ENCODE data around the gene NKTR.

The NKTR gene

GRCh38 chr3:42661593-42662022 is 61.1 kb downstream of the NKTR start:
- DNase-seq = no peak
- H3K4me1 Mint-ChIP-seq = no peaks in the 10 kb centered on the region
- H3K9me3 Mint-ChIP-seq = no peaks in the 10 kb centered on the region
- H3K27ac Mint-ChIP-seq = no peak overlapping the region
- H3K27me3 Mint-ChIP-seq = no peaks in the 10 kb centered on the region
- ATAC-seq = no peak
- H3K4me3 Mint-ChIP-seq = no peak overlapping the region

DNA sequence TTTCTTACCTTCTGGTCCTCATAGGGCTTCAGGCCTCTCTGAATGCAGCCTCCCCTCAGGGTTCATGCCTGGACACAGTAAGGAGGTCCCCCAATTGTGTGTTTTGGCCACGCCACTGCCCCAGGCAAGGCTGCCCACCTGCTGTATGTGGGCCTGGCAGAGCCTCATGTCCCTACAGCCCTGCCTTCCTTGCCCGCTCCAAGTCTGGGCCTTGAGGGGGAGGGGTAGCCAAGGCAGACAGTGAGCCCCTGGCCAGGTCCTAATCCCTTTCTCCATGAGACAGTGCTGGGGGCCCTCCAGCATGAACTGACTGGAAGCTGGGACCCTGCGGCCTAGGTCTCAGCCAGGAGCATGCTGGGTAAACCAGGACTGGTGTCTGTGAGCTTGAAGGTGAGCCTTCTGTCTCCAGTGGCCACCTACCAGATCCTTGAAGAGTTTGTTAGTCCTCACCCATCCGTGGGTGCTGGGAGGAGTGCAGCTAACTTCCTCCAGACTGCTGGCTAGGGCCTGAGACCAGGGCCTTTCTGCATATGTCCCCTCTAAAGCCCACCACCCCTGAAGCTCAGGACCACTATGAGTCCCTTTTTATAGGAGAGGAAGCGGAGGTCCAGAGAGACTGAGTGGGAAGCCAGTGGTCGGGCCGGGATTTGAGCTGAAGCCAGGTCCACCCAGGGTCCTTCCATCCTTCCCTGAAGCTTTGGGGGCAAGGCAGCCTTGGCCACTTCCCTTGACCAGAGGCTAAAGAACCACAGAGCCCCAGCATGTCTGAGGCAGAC is 61.7 kb downstream of the NKTR start:
- Mint-ChIP-seq H3K4me1 (no peaks in the 10 kb centered on the region), H3K4me3 (no peak overlapping the region), H3K9me3 (no peaks in the 10 kb centered on the region), H3K27ac (no peak overlapping the region), H3K27me3 (no peaks in the 10 kb centered on the region)
- DNase-seq (no peak), ATAC-seq (no peak)

DNA sequence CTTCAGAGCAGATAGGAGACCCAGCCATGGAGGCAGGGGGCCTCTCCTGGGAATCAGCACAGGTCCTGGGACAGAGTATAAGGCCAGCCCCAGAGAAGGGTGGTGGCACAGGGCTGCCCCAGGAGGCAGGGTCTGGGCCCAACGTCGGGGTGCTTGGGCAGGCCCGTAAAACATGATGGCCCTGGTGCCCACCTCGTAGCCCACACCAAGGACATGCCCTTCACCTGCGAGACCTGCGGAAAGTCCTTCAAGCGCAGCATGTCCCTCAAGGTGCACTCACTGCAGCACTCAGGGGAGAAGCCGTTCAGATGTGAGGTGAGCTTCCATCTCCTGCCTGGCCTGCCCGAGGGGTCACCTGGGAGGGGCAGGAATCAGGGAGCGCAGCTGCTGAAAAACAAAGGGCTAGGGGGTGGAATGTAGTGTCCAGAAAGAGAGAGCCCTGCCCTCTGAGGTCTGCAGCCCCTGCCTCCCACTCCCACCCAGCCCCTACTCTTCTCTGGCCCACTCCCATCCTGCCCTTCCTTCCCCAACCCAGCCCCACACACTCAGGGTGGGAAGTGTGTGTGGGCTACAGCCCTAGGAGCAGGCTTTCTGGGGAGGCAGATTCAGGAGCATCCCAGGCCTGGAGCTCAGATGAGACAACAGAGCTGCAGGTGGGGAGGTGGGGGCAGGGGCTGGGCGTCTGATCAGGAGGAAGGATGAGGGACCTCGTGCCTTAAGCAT is 62.5 kb downstream of the NKTR start:
- H3K4me3 Mint-ChIP-seq = no peak overlapping the region
- ATAC-seq = no peak

DNA sequence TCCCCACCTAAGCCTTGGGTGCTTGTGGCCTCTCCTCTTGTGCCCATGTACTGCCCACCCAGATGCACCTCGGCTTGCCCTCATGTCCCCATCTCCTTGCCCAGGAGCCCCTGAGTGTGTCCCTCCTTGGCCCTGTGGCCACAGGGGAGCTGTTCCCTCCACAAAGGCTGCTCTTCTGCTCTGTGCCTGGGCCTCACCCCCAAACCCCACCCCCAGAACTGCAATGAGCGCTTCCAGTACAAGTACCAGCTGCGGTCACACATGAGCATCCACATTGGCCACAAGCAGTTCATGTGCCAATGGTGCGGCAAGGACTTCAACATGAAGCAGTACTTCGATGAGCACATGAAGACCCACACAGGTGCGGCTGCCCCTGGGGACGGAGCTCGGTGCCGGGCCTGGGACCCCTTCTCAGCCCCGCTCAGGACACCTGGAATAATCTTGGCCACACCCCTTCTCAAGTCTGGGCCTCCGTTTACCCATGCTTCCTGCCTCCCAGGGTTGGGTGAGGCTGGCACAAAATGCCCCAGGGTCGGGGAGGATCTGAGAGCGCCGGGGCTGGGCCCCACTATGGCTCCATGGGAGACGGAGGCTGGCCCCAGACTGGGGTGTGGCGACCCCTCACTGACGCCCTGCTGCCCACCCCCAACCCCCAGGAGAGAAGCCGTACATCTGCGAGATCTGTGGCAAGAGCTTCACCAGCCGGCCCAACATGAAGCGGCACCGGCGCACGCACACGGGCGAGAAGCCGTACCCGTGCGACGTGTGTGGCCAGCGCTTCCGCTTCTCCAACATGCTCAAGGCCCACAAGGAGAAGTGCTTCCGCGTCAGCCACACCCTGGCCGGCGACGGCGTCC is 63.3 kb downstream of the NKTR start:
- no peak for DNase-seq
- Mint-ChIP-seq H3K27ac (peak overlapping the region in 1 of 2 donors; percentile 6), H3K9me3 (peaks cover 0 to 11% of the 10 kb centered on the region in 2 donors), H3K4me1 (no peaks in the 10 kb centered on the region), H3K4me3 (no peak overlapping the region), H3K27me3 (no peaks in the 10 kb centered on the region)
- ATAC-seq = no peak

More for the DNA sequence above, 62.5 kb downstream of the NKTR start:
- H3K9me3 Mint-ChIP-seq = peaks cover 0 to 6% of the 10 kb centered on the region in 2 donors
- no peaks in the 10 kb centered on the region for H3K27me3 Mint-ChIP-seq
- no peaks in the 10 kb centered on the region for H3K4me1 Mint-ChIP-seq
- H3K27ac Mint-ChIP-seq = no peak overlapping the region
- DNase-seq = no peak

GRCh38 chr3:42664438-42664803 is 63.9 kb downstream of the NKTR start:
- Mint-ChIP-seq H3K4me1 (no peaks in the 10 kb centered on the region), H3K4me3 (no peak overlapping the region), H3K9me3 (peaks cover 0 to 15% of the 10 kb centered on the region in 2 donors), H3K27ac (no peak overlapping the region), H3K27me3 (no peaks in the 10 kb centered on the region)
- DNase-seq (no peak), ATAC-seq (peak; percentile 34)

DNA sequence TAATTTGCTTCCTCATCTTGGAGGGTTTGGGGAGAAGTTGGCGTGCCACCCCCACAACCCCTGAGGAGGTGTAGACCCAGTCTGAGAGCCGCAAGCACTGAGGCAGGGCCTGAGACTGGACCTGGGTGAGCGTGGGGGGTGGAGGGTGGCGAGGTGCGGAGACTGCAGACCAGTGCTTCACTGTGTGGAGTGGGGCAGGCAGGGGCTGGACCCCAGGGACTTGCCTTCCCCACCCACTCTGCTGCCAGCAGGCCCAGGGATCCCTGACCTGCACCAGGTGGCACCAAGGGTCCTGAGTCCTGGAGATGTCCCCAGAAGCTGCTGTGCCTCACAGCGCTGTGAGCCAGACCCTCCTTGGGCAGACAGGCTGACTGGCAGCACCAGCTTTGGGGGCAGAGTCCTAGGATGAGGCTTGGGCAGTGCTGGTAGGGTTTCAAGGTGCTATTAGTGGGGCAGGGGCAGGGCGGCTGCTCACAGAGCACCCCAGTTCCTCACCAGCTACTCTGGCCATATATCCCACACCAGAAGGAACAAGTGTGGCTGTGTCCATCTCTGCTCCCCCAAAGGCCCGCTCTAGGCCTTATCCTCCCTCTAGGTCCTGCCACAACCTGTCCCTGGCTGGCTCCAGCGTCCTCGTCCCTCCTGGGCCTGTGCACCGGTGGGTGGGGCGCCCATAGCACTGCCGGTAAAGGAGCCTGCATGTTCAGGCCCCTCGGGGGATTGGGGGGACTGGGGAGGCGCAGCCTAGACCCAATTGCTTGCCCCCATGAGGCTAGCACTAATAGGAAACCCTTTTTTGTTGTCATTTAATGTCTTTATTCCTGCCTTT is 64.8 kb downstream of the NKTR start:
- H3K4me1 Mint-ChIP-seq = no peaks in the 10 kb centered on the region
- ATAC-seq = peak; percentile 19
- peaks cover 0 to 15% of the 10 kb centered on the region in 2 donors for H3K9me3 Mint-ChIP-seq
- no peak overlapping the region for H3K4me3 Mint-ChIP-seq
- peak in 1 of 2 donors; percentile 7 for DNase-seq
- H3K27me3 Mint-ChIP-seq = no peaks in the 10 kb centered on the region
- H3K27ac Mint-ChIP-seq = peak overlapping the region in 1 of 2 donors; percentile 92

GRCh38 chr3:42666022-42666421 is 65.5 kb downstream of the NKTR start:
- DNase-seq (peak in 1 of 2 donors; percentile 4), ATAC-seq (no peak)
- H3K4me3 Mint-ChIP-seq = no peak overlapping the region
- peaks cover 0 to 15% of the 10 kb centered on the region in 2 donors for H3K9me3 Mint-ChIP-seq
- H3K27ac Mint-ChIP-seq = peak overlapping the region in 1 of 2 donors; percentile 75
- no peaks in the 10 kb centered on the region for H3K4me1 Mint-ChIP-seq
- H3K27me3 Mint-ChIP-seq = no peaks in the 10 kb centered on the region

DNA sequence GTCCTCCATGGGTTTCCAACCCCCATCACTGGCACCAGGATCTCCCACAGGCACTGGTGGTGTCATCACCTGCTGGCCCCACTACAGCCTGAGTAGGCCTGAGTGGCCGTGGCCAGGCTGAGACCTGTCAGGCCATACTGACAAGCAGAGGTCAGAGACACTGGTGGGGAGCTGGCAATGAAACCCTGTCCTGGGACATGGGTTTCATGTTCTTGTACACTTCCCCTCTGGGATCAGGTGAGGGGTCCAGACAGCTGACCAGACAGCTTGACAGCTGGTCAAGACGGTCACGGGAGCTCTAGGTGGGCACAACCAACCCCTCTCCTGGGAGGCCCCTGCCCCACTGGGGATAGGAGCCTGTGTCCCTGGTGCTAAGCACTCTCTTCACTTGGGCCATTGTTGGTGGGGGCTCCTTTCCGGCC is 66.1 kb downstream of the NKTR start:
- Mint-ChIP-seq H3K4me1 (no peaks in the 10 kb centered on the region), H3K9me3 (peaks cover 0 to 15% of the 10 kb centered on the region in 2 donors), H3K27me3 (no peaks in the 10 kb centered on the region), H3K4me3 (no peak overlapping the region), H3K27ac (no peak overlapping the region)
- ATAC-seq (no peak), DNase-seq (peak in 1 of 2 donors; percentile 6)

- no peaks in the 10 kb centered on the region for H3K4me1 Mint-ChIP-seq
- no peak overlapping the region for H3K4me3 Mint-ChIP-seq
- no peak overlapping the region for H3K27ac Mint-ChIP-seq
- ATAC-seq (no peak), DNase-seq (peak in 1 of 2 donors; percentile 7)
- H3K9me3 Mint-ChIP-seq = peaks cover 0 to 15% of the 10 kb centered on the region in 2 donors
- no peaks in the 10 kb centered on the region for H3K27me3 Mint-ChIP-seq
These were observed 66.6 kb downstream of the NKTR start for GRCh38 chr3:42667096-42667522.

GRCh38 chr3:42667523-42668412 is 67.3 kb downstream of the NKTR start:
- no peak overlapping the region for H3K4me3 Mint-ChIP-seq
- no peaks in the 10 kb centered on the region for H3K4me1 Mint-ChIP-seq
- no peak overlapping the region for H3K27ac Mint-ChIP-seq
- no peak for ATAC-seq
- peak in 1 of 2 donors; percentile 6 for DNase-seq
- peaks cover 0 to 15% of the 10 kb centered on the region in 2 donors for H3K9me3 Mint-ChIP-seq
- H3K27me3 Mint-ChIP-seq = no peaks in the 10 kb centered on the region

- Mint-ChIP-seq H3K4me3 (no peak overlapping the region), H3K4me1 (no peaks in the 10 kb centered on the region), H3K9me3 (peaks cover 0 to 15% of the 10 kb centered on the region in 2 donors)
These were observed 67.9 kb downstream of the NKTR start for GRCh38 chr3:42668413-42668760.

DNA sequence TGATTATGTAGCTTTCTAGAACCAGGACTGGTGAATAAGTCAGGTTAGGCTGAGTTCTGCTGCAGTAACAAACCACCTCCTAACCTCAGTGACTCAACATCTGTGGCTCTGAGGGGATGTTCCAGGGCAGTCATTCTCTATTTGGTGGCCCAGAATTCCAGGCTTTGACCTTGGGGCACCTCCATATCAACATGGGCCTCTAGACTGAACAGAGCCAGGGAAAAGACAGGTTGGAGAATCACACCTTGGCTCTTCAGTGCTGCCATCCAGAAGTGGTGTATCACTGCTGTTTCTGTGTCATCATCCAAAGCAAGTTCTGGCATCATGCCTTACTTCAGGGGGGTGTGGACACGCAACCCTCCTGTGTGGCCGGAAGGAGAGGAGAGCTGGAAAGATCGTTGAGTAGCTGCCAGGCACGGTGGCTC is 68.3 kb downstream of the NKTR start:
- Mint-ChIP-seq H3K27me3 (no peaks in the 10 kb centered on the region), H3K27ac (no peak overlapping the region), H3K9me3 (peaks cover 0 to 15% of the 10 kb centered on the region in 2 donors), H3K4me1 (no peaks in the 10 kb centered on the region), H3K4me3 (no peak overlapping the region)
- DNase-seq (no peak), ATAC-seq (no peak)

More at GRCh38 chr3:42668413-42668760, 67.9 kb downstream of the NKTR start:
- no peaks in the 10 kb centered on the region for H3K27me3 Mint-ChIP-seq
- no peak overlapping the region for H3K27ac Mint-ChIP-seq
- no peak for ATAC-seq
- DNase-seq = no peak

GRCh38 chr3:42670051-42670576 is 69.6 kb downstream of the NKTR start:
- DNase-seq = no peak
- H3K27me3 Mint-ChIP-seq = no peaks in the 10 kb centered on the region
- H3K27ac Mint-ChIP-seq = no peak overlapping the region
- no peaks in the 10 kb centered on the region for H3K4me1 Mint-ChIP-seq
- H3K9me3 Mint-ChIP-seq = peaks cover 0 to 15% of the 10 kb centered on the region in 2 donors
- ATAC-seq = no peak
- no peak overlapping the region for H3K4me3 Mint-ChIP-seq

- Mint-ChIP-seq H3K27ac (no peak overlapping the region), H3K4me3 (no peak overlapping the region), H3K27me3 (no peaks in the 10 kb centered on the region), H3K9me3 (peaks cover 0 to 15% of the 10 kb centered on the region in 2 donors), H3K4me1 (no peaks in the 10 kb centered on the region)
- no peak for ATAC-seq
- no peak for DNase-seq
These were observed 70.2 kb downstream of the NKTR start for GRCh38 chr3:42670670-42671069.

Data from stimulated activated naive CD8-positive, alpha-beta T cell treated with anti-CD3 and anti-CD28 coated beads, Interleukin-15, amount 100 ng/mL, for 72 hours (primary cell).